GM21825 (cell line): ENCODE results near the gene C1orf198.

Source experiments
- ATAC-seq: cut with Tn5 transposase; IDR thresholded peaks from one replicate; pipeline ENCODE4 v1.9.1; 2021; ENCODE audit warnings: mild to moderate bottlenecking, moderate library complexity; ENCODE audit not compliant: unreplicated experiment

C1orf198 gene

GRCh38 chr1:230814949-230815692, 53.2 kb downstream of the C1orf198 start:
- ATAC-seq: no peak

GRCh38 chr1:230812568-230812967, 55.8 kb downstream of the C1orf198 start:
- no peak for ATAC-seq

GRCh38 chr1:230809256-230809990, 58.9 kb downstream of the C1orf198 start:
- no peak for ATAC-seq

- ATAC-seq: no peak
These were observed 59.9 kb downstream of the C1orf198 start for GRCh38 chr1:230808281-230808872.

GRCh38 chr1:230807561-230808280, 60.6 kb downstream of the C1orf198 start:
- no peak for ATAC-seq

GRCh38 chr1:230807029-230807428, 61.3 kb downstream of the C1orf198 start:
- ATAC-seq: no peak

GRCh38 chr1:230806552-230806951, 61.8 kb downstream of the C1orf198 start:
- no peak for ATAC-seq

GRCh38 chr1:230804396-230804795, 63.9 kb downstream of the C1orf198 start:
- ATAC-seq: no peak

GRCh38 chr1:230800891-230801840, 67.2 kb downstream of the C1orf198 start:
- ATAC-seq: no peak

- ATAC-seq: no peak
These were observed 69.8 kb downstream of the C1orf198 start for GRCh38 chr1:230798491-230798890.

- ATAC-seq: no peak
These were observed 70.4 kb downstream of the C1orf198 start for GRCh38 chr1:230797942-230798365.

- no peak for ATAC-seq
These were observed 70.9 kb downstream of the C1orf198 start for GRCh38 chr1:230797376-230797920.

GRCh38 chr1:230796626-230797025, 71.7 kb downstream of the C1orf198 start:
- no peak for ATAC-seq

- no peak for ATAC-seq
These were observed 73.3 kb downstream of the C1orf198 start for GRCh38 chr1:230794871-230795605.

- no peak for ATAC-seq
These were observed 73.9 kb downstream of the C1orf198 start for GRCh38 chr1:230794431-230794830.

- no peak for ATAC-seq
These were observed 74.9 kb downstream of the C1orf198 start for GRCh38 chr1:230793463-230793745.

- no peak for ATAC-seq
These were observed 75.4 kb downstream of the C1orf198 start for GRCh38 chr1:230792691-230793462.

- ATAC-seq: no peak
These were observed 76.2 kb downstream of the C1orf198 start for GRCh38 chr1:230791986-230792564.
